ENCODE measurements around the gene GRM4.

DNA sequence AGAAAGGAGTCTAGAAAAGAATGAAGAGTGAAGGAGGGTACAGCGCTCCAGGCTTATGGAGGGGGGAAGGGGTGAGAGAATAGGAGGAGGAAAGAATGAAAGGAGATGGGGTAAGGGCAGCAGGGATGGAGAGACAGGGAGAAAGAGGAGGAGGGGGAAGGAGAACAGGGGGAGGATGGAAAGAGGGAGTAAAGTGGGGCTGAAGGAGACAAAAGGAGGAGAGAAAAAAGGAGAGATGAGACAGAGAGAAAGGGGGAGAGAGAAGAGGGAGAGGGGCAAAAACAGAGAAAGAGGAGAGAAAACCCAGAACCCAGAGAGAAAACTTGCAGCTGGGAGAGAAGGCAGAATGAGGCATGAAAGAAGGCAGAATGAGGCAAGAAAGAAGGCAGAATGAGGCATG, 110.7 kb downstream of the GRM4 start:
- no peak for TF ChIP-seq EZH2 (IDR thresholded peaks at IDR 0.05; ENCODE audit: insufficient read depth, poor library complexity, severe bottlenecking)
- no peak for TF ChIP-seq EZH2phosphoT487 (IDR thresholded peaks at IDR 0.05; ENCODE audit: insufficient read depth, low read depth)
